Heart left ventricle (tissue), 16 donors: ENCODE results near the gene TMEM232. TPM values are rescaled to one million over a fixed set of nuclear protein-coding genes. Genes with fewer than 3 reads are reported as not detected.

Experiments
- ATAC-seq, 4 donors: fragments of 200-7000 bp; cut with Tn5 transposase; one replicate each; pipeline ENCODE4 v1.9.1; 2020 to 2022; ENCODE audit warnings: moderate library complexity in 4 of 4, mild to moderate bottlenecking in 3 of 4, moderate number of reproducible peaks in 1 of 4
- DNase-seq, 5 donors: peaks; one replicate each; pipeline ENCODE4 v3.0.0-alpha.2; 2020
- H3K27ac ChIP-seq, 12 donors: fragments of 200-600 bp; sonication (generic) in 4 of 12; one replicate each; pipeline versions ENCODE4 v1.5.0 to v1.8.0; 2016 to 2022; ENCODE audit warnings: mild to moderate bottlenecking in 2 of 12
- H3K27me3 ChIP-seq, 9 donors: fragments of 200-600 bp; sonication (generic) in 2 of 9; one replicate each; pipeline versions ENCODE4 v1.5.1 to v1.8.0; 2016 to 2022; ENCODE audit warnings: mild to moderate bottlenecking in 3 of 9
- H3K36me3 ChIP-seq, 9 donors: fragments of 200-600 bp; sonication (generic) in 2 of 9; one replicate each; pipeline versions ENCODE4 v1.5.0 to v1.8.0; 2018 to 2022; ENCODE audit warnings: mild to moderate bottlenecking in 2 of 9
- H3K4me1 ChIP-seq, 12 donors: fragments of 200-600 bp; sonication (generic) in 4 of 12; one replicate each; pipeline versions ENCODE4 v1.5.0 to v1.8.0; 2016 to 2022; ENCODE audit warnings: mild to moderate bottlenecking in 3 of 12
- H3K4me3 ChIP-seq, 12 donors: fragments of 200-600 bp; sonication (generic) in 4 of 12; one replicate each; pipeline versions ENCODE4 v1.5.0 to v1.8.0; 2017 to 2022; ENCODE audit warnings: mild to moderate bottlenecking in 9 of 12, moderate library complexity in 4 of 12
- H3K9me3 ChIP-seq, 12 donors: fragments of 200-600 bp; sonication (generic) in 4 of 12; one replicate each; pipeline versions ENCODE4 v1.5.0 to v1.8.0; 2016 to 2022; ENCODE audit warnings: mild to moderate bottlenecking in 1 of 12
- CTCF ChIP-seq, 12 donors: fragments of 200-600 bp; sonication (generic) in 4 of 12; IDR thresholded peaks; one replicate each; pipeline versions ENCODE4 v1.5.0 to v1.8.0; 2018 to 2022; ENCODE audit warnings: antibody characterized with exemption in 12 of 12, mild to moderate bottlenecking in 5 of 12
- POLR2A ChIP-seq, 2 donors: fragments of 450-650 bp; IDR thresholded peaks; one replicate each; pipeline ENCODE4 v1.6.1; 2017; ENCODE audit warnings: antibody characterized with exemption in 2 of 2, mild to moderate bottlenecking in 2 of 2, moderate library complexity in 2 of 2
- WGBS, 4 donors: extraction: QIAGEN DNeasy Blood & Tissue Kit in 2 of 4; methylation state at CpG; one replicate each; pipeline versions ENCODE4 v1.1.5 to v1.1.7; 2013 to 2018; 5-methylcytosine and 5-hydroxymethylcytosine counted together
- intact Hi-C, 10 donors: fragments of 100-400 bp; cut with DNase I; formaldehyde crosslinking; loops; one replicate each; pipeline versions ENCODE4 v1.11.1 to v1.14.2; 2022
- polyA plus RNA-seq, 2 donors: library from polyadenylated mRNA; stranded (reverse); fragments of 200-250 nt; gene quantifications; one replicate each; pipeline ENCODE4 v1.2.3, GENCODE V29; 2013
- total RNA-seq, 9 donors: library from RNA; depleted of rRNA in 2 of 9; stranded (reverse); fragments of >200 nt in 2 of 9; fragmentation: NEBNext Ultra II Directional in 3 of 9; extraction: Animal tissue kit (Norgen Biotek cat#: 25700) in 3 of 9; gene quantifications; one replicate each; pipeline versions ENCODE4 v1.1.0 to v1.2.4, GENCODE V29; 2016 to 2023
- donor health status: ischemic (EF 13 %, LVEDD 7.1; RV severe dilation, severe dysfunction).
- donor health status: healthy with polysubstance abuse.
- donor health status: DM: no; HTN: yes; CAD: no.
- donor health status: DM: no; HTN: no; CAD: no.
- donor health status: ischemic (EF 25% LVEDD 6.9; RV normal size, moderate dysfunction).
- donor health status: ischemic (EF 25% LVEDD 5.7; RV mildly dilated, moderate dysfunction).
- donor health status: healthy.
- donor health status: DM: yes; HTN: yes; CAD: no.
- donor health status: ischemic (EF 35%, LVEDD 5.7; RV mildly dilated, moderate dysfunction).
- donor health status: nonischemic (EF 11% LVEDD 7.7; RV severe dilation, severe dysfunction).
- donor health status: DM: yes; HTN: yes; CAD: no.
- donor health status: PGD.
- donor health status: ischemic (EF 29% LVEDD 5.4; RV normal size, mild dysfunction).
- donor health status: nonischemic (EF 23%, LVEDD 6.1; RV moderate dilation, normal function).

Gene TMEM232
- total and polyA plus RNA-seq, 11 donors = 0.30 to 5.6 (median 2.5) TPM; not detected in 1

- no peak overlapping the region for H3K4me3 ChIP-seq
- DNase-seq (peak in 1 of 5 donors; percentile 20), ATAC-seq (no peak)
- H3K36me3 ChIP-seq = no peaks in the 10 kb centered on the region
- peaks cover 0 to 9% (median 0%) of the 10 kb centered on the region in 12 donors for H3K9me3 ChIP-seq
- H3K27ac ChIP-seq = no peak overlapping the region
- TF ChIP-seq CTCF (IDR thresholded peaks at IDR 0.05) (no peak), POLR2A (IDR thresholded peaks at IDR 0.05) (no peak)
- intact Hi-C loops = no loop called here
- 90 to 100% (median 98%) methylated on average over 1 of the region's 1 CpG for WGBS, 4 donors
- no peaks in the 10 kb centered on the region for H3K27me3 ChIP-seq
- no peaks in the 10 kb centered on the region for H3K4me1 ChIP-seq
These were observed 95.2 kb downstream of the TMEM232 start for GRCh38 chr5:110631236-110631635.

GRCh38 chr5:110630350-110630749, 96.1 kb downstream of the TMEM232 start:
- DNase-seq (peak in 1 of 5 donors; percentile 7), ATAC-seq (no peak)
- Histone ChIP-seq H3K4me3 (no peak overlapping the region), H3K27me3 (no peaks in the 10 kb centered on the region), H3K4me1 (no peaks in the 10 kb centered on the region), H3K36me3 (no peaks in the 10 kb centered on the region), H3K9me3 (peaks cover 0 to 9% (median 0%) of the 10 kb centered on the region in 12 donors), H3K27ac (no peak overlapping the region)
- intact Hi-C loops = no loop called here
- TF ChIP-seq CTCF (IDR thresholded peaks at IDR 0.05) = no peak
- TF ChIP-seq POLR2A (IDR thresholded peaks at IDR 0.05) = no peak
- WGBS, 4 donors = 78 to 89% (median 87%) methylated on average over 4 of the region's 4 CpGs

- Histone ChIP-seq H3K27ac (no peak overlapping the region), H3K36me3 (no peaks in the 10 kb centered on the region), H3K4me1 (no peaks in the 10 kb centered on the region), H3K4me3 (no peak overlapping the region), H3K9me3 (no peaks in the 10 kb centered on the region), H3K27me3 (no peaks in the 10 kb centered on the region)
- DNase-seq (no peak), ATAC-seq (no peak)
- intact Hi-C loops = loop anchor here in 1 of 10 donors (2.0 kb wide), 1 partner anchor 935 kb away; no protein-coding TSS in a partner anchor
- TF ChIP-seq POLR2A (IDR thresholded peaks at IDR 0.05) (no peak), CTCF (IDR thresholded peaks at IDR 0.05) (peak; percentile 33 to 66 (median 52))
- 0 to 5% (median 2%) methylated on average over 2 of the region's 2 CpGs for WGBS, 4 donors
These were observed 101.0 kb downstream of the TMEM232 start for GRCh38 chr5:110625376-110625999.

GRCh38 chr5:110623874-110624273, 102.6 kb downstream of the TMEM232 start:
- Histone ChIP-seq H3K27me3 (no peaks in the 10 kb centered on the region), H3K4me1 (no peaks in the 10 kb centered on the region), H3K9me3 (no peaks in the 10 kb centered on the region), H3K27ac (no peak overlapping the region), H3K36me3 (no peaks in the 10 kb centered on the region), H3K4me3 (no peak overlapping the region)
- TF ChIP-seq CTCF (IDR thresholded peaks at IDR 0.05) (no peak), POLR2A (IDR thresholded peaks at IDR 0.05) (no peak)
- no peak for ATAC-seq
- DNase-seq = no peak
- intact Hi-C loops = loop anchor here in 2 of 10 donors (2.0 to 5.0 kb wide), 2 partner anchors 182 to 933 kb away; no protein-coding TSS in a partner anchor
